Transverse colon (tissue), 4 donors: ENCODE measurements around the gene TNXB. TPM values are rescaled to one million over a fixed set of nuclear protein-coding genes. Genes with fewer than 3 reads are reported as not detected.
"Not testable (repeated sequence)": the region's sequence is repeated elsewhere in the genome, so short reads cannot be mapped to it uniquely, and the experiment has no call there.

Experiments used
- DNase-seq: peaks from one replicate; pipeline ENCODE4 v3.0.0-alpha.2; 2019
- H3K27ac ChIP-seq, 4 donors: fragments of 200-600 bp; sonication (generic); 2 replicates each; pipeline ENCODE4 v1.5.1; 2016 to 2018; ENCODE audit warnings: inconsistent platforms in 4 of 4
- H3K27me3 ChIP-seq: fragments of 200-600 bp; sonication (generic); 2 replicates; pipeline ENCODE4 v1.5.1; 2017; ENCODE audit warnings: inconsistent platforms
- H3K36me3 ChIP-seq, 4 donors: fragments of 200-600 bp; sonication (generic); 2 replicates each; pipeline ENCODE4 v1.5.1; 2017 to 2019; ENCODE audit warnings: inconsistent platforms in 4 of 4
- H3K4me1 ChIP-seq, 4 donors: fragments of 200-600 bp; sonication (generic); 2 replicates each; pipeline ENCODE4 v1.5.1; 2017 to 2020; ENCODE audit warnings: inconsistent platforms in 4 of 4
- H3K4me3 ChIP-seq, 4 donors: fragments of 200-600 bp; sonication (generic); 1 replicate in 1 of 4; 2 replicates in 3 of 4; pipeline versions ENCODE4 v1.5.1 to v1.6.1; 2017 to 2019; ENCODE audit warnings: inconsistent platforms in 4 of 4
- H3K9me3 ChIP-seq, 2 donors: fragments of 200-600 bp; sonication (generic); 2 replicates each; pipeline ENCODE4 v1.5.1; 2017 to 2019; ENCODE audit warnings: inconsistent platforms in 2 of 2
- CTCF ChIP-seq, 5 experiments: fragments of 200-600 bp in 3 of 5; fragments of 450-650 bp in 2 of 5; sonication (generic) in 3 of 5; IDR thresholded peaks; 1 replicate in 2 of 5; 2 replicates in 3 of 5; pipeline ENCODE4 v1.5.1; 2016 to 2017; ENCODE audit warnings: antibody characterized with exemption in 5 of 5, inconsistent platforms in 3 of 5, mild to moderate bottlenecking in 2 of 5, moderate library complexity in 1 of 5
- EP300 ChIP-seq: sonication (generic); formaldehyde crosslinking; IDR thresholded peaks from one replicate; pipeline ENCODE4 v1.6.1; 2017; ENCODE audit warnings: antibody characterized with exemption, low read depth
- POLR2A ChIP-seq: fragments of 450-650 bp; IDR thresholded peaks from one replicate; pipeline ENCODE4 v1.6.1; 2016; ENCODE audit warnings: antibody characterized with exemption, mild to moderate bottlenecking, moderate library complexity
- POLR2AphosphoS5 ChIP-seq, 3 donors: sonication (generic); formaldehyde crosslinking; IDR thresholded peaks; one replicate each; pipeline ENCODE4 v1.6.1; 2016; ENCODE audit warnings: antibody characterized with exemption in 3 of 3
- WGBS, 2 donors: methylation state at CpG; one replicate each; pipeline ENCODE4 v1.1.5; 2018; ENCODE audit warnings: low coverage in 1 of 2; 5-methylcytosine and 5-hydroxymethylcytosine counted together
- in situ Hi-C, 4 donors: fragments of 200-750 bp; cut with MboI; loops; one replicate each; pipeline versions ENCODE4 v1.15.0 to v1.15.1; 2017; ENCODE audit warnings: low sequenced_read_pairs in 3 of 4, low pct_ligation_motif_present in 1 of 4, low pct_unique_long_range_greater_than_20kb in 1 of 4
- intact Hi-C: fragments of 100-400 bp; cut with DNase I; formaldehyde crosslinking; loops from one replicate; pipeline ENCODE4 v1.15.1; 2023; ENCODE audit warnings: low total_unique reads
- total RNA-seq, 4 donors: library from RNA; depleted of rRNA; stranded (reverse); fragments of >200 nt; gene quantifications; one replicate each; pipeline ENCODE4 v1.1.0, GENCODE V29; 2016

The TNXB gene
- total RNA-seq, 4 donors from 2014 or later = 47.7 to 205 (median 66.2) TPM

- Histone ChIP-seq H3K27me3 (no peaks in the 10 kb centered on the region), H3K36me3 (no peaks in the 10 kb centered on the region), H3K27ac (no peak overlapping the region), H3K4me1 (no peaks in the 10 kb centered on the region), H3K4me3 (no peak overlapping the region), H3K9me3 (no peaks in the 10 kb centered on the region)
- intact Hi-C loops = no loop called here
- TF ChIP-seq CTCF (IDR thresholded peaks at IDR 0.05) (no peak), POLR2A (no peak), POLR2AphosphoS5 (IDR thresholded peaks at IDR 0.05) (no peak), EP300 (no peak)
- DNase-seq = no peak
- in situ Hi-C loops = loop anchor here in 2 of 4 donors (25.0 kb wide), 1 partner anchor 94 kb away; the partner anchor contains the start of genes DXO (in 2 of the 2), NELFE (in 2 of the 2) and SKIC2 (in 2 of the 2)
- WGBS, 2 donors = 84% methylated on average over 7 of the region's 7 CpGs; no CpG with 5 or more reads in 1 of the 2 donors
These were observed 52.9 kb downstream of the TNXB start for GRCh38 chr6:32056254-32056653.

GRCh38 chr6:32055756-32056155, 53.4 kb downstream of the TNXB start:
- H3K4me3 ChIP-seq, DNase-seq, H3K27ac ChIP-seq, intact Hi-C loops, H3K36me3 ChIP-seq, H3K27me3 ChIP-seq, H3K9me3 ChIP-seq, H3K4me1 ChIP-seq: not testable (repeated sequence)
- in situ Hi-C loops = loop anchor here in 2 of 4 donors (25.0 kb wide), 1 partner anchor 93 kb away; the partner anchor contains the start of genes DXO (in 2 of the 2), NELFE (in 2 of the 2) and SKIC2 (in 2 of the 2)
- WGBS, 2 donors = 89 to 96% methylated on average over 11 to 20 of the region's 21 CpGs

- 75% methylated on average over 13 of the region's 13 CpGs; no CpG with 5 or more reads in 1 of the 2 donors for WGBS, 2 donors
- in situ Hi-C loops = loop anchor here in 2 of 4 donors (25.0 kb wide), 1 partner anchor 91 kb away; the partner anchor contains the start of genes DXO (in 2 of the 2), NELFE (in 2 of the 2) and SKIC2 (in 2 of the 2)
- H3K36me3 ChIP-seq = not testable (repeated sequence)
These were observed 55.8 kb downstream of the TNXB start for GRCh38 chr6:32053314-32053713.

GRCh38 chr6:32052626-32053025, 56.5 kb downstream of the TNXB start:
- DNase-seq, H3K4me3 ChIP-seq, H3K9me3 ChIP-seq, H3K4me1 ChIP-seq, H3K27ac ChIP-seq, H3K36me3 ChIP-seq, intact Hi-C loops, H3K27me3 ChIP-seq: not testable (repeated sequence)
- WGBS, 2 donors = 82% methylated on average over 19 of the region's 20 CpGs; no CpG with 5 or more reads in 1 of the 2 donors
- in situ Hi-C loops = loop anchor here in 2 of 4 donors (25.0 kb wide), 1 partner anchor 90 kb away; the partner anchor contains the start of genes DXO (in 2 of the 2), NELFE (in 2 of the 2) and SKIC2 (in 2 of the 2)

More at GRCh38 chr6:32053314-32053713, 55.8 kb downstream of the TNXB start:
- DNase-seq, H3K27me3 ChIP-seq, H3K4me3 ChIP-seq, intact Hi-C loops, H3K9me3 ChIP-seq, H3K27ac ChIP-seq, H3K4me1 ChIP-seq: not testable (repeated sequence)

GRCh38 chr6:32050562-32050961, 58.6 kb downstream of the TNXB start:
- no peak overlapping the region for H3K4me3 ChIP-seq
- 63 to 64% methylated on average over 5 of the region's 5 CpGs for WGBS, 2 donors
- intact Hi-C loops (no loop called here), in situ Hi-C loops (loop anchor here in 2 of 4 donors (25.0 kb wide), 1 partner anchor 88 kb away; the partner anchor contains the start of genes DXO (in 2 of the 2), NELFE (in 2 of the 2) and SKIC2 (in 2 of the 2))
- H3K4me1 ChIP-seq = peaks cover 3 to 16% (median 9%) of the 10 kb centered on the region in 4 donors
- no peaks in the 10 kb centered on the region for H3K36me3 ChIP-seq
- no peak overlapping the region for H3K27ac ChIP-seq
- DNase-seq = no peak
- no peaks in the 10 kb centered on the region for H3K27me3 ChIP-seq
- no peaks in the 10 kb centered on the region for H3K9me3 ChIP-seq
- TF ChIP-seq CTCF (IDR thresholded peaks at IDR 0.05) (no peak), POLR2AphosphoS5 (IDR thresholded peaks at IDR 0.05) (no peak), POLR2A (no peak), EP300 (no peak)

- 94% methylated on average over 9 of the region's 11 CpGs; no CpG with 5 or more reads in 1 of the 2 donors for WGBS, 2 donors
- H3K27me3 ChIP-seq, intact Hi-C loops, H3K9me3 ChIP-seq, DNase-seq, H3K36me3 ChIP-seq, H3K4me3 ChIP-seq, H3K27ac ChIP-seq: not testable (repeated sequence)
- in situ Hi-C loops = loop anchor here in 2 of 4 donors (25.0 kb wide), 1 partner anchor 87 kb away; the partner anchor contains the start of genes DXO (in 2 of the 2), NELFE (in 2 of the 2) and SKIC2 (in 2 of the 2)
- H3K4me1 ChIP-seq = peaks cover 3 to 16% (median 9%) of the 10 kb centered on the region in 4 donors
These were observed 59.4 kb downstream of the TNXB start for GRCh38 chr6:32049736-32050135.

- intact Hi-C loops, H3K4me3 ChIP-seq, H3K27me3 ChIP-seq, in situ Hi-C loops, H3K9me3 ChIP-seq, H3K36me3 ChIP-seq, DNase-seq, H3K27ac ChIP-seq: not testable (repeated sequence)
- WGBS, 2 donors = 92% methylated on average over 20 of the region's 21 CpGs; no CpG with 5 or more reads in 1 of the 2 donors
- peaks cover 3 to 16% (median 9%) of the 10 kb centered on the region in 4 donors for H3K4me1 ChIP-seq
These were observed 60.0 kb downstream of the TNXB start for GRCh38 chr6:32049149-32049548.
